GM12801 (cell line): ENCODE data around the gene QRFP.

ENCODE experiments used
- CTCF ChIP-seq: IDR thresholded peaks from one replicate; pipeline ENCODE4 v1.5.1; 2011; ENCODE audit warnings: control low read depth; ENCODE audit not compliant: insufficient read length; ENCODE audit errors: extremely low read depth

The QRFP gene

DNA sequence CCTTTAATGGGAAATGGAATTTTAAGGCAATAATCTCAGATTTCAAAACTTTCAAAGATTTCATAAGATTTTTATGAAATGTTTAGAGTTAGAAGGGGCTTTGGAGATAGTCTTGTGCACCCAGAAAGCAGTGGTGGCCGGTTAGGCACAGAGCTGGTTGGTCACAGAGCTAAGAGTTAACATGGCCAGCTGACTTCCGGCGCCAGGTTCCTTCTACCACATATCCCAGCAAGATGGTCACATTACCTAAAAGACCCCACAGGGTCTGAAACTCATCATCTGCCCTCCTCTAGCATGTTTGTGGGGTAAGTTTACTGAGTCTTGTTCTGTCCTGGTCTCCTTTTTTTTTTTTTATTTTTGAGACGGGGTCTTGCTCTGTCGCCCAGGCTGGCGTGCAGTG lies 19.3 kb downstream of the QRFP start:
- no peak for TF ChIP-seq CTCF

DNA sequence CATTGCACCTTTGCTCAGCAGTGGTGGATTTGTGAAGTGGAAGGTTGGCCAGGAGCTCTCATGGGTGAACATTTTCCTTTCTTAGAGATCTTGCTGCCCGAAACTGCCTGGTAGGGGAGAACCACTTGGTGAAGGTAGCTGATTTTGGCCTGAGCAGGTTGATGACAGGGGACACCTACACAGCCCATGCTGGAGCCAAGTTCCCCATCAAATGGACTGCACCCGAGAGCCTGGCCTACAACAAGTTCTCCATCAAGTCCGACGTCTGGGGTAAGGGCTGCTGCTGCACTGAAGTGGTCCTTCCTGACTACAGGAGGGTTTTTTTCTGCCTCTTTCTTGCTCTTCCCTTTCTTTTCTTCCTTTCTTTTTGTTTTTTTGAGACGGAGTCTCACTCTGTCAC lies 21.8 kb downstream of the QRFP start:
- TF ChIP-seq CTCF, result no peak

- no peak for TF ChIP-seq CTCF
Measured at GRCh38 chr9:130873966-130874365, 22.6 kb downstream of the QRFP start.

DNA sequence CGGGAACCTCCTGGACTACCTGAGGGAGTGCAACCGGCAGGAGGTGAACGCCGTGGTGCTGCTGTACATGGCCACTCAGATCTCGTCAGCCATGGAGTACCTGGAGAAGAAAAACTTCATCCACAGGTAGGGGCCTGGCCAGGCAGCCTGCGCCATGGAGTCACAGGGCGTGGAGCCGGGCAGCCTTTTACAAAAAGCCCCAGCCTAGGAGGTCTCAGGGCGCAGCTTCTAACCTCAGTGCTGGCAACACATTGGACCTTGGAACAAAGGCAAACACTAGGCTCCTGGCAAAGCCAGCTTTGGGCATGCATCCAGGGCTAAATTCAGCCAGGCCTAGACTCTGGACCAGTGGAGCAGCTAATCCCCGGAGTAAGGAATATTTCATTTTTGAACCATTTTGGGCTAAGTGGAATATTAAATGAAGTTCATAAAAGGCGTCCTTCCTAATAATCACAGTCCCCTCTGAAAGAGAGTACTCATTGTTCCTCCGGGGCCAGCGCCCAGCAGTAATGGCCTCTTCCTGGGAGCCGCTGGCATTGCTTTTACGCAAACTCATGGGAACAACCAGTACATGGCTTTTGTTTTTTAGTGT lies 23.6 kb downstream of the QRFP start:
- TF ChIP-seq CTCF, result no peak

- TF ChIP-seq CTCF, result no peak
Measured at GRCh38 chr9:130872508-130872907, 24.1 kb downstream of the QRFP start.

DNA sequence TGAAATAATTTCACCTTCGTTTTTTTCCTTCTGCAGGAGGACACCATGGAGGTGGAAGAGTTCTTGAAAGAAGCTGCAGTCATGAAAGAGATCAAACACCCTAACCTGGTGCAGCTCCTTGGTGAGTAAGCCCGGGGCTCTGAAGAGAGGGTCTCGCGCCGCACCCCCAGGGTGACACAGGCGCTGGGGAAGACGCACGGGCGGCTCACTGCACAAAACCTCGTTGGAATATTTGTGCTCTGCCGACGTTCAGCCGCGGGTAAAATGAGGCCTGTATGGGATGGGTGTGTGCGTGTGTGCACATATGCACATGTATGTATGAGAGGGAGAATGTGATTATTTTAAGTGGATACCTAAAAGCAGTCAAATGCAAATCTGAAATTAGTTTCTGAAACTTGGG lies 24.5 kb downstream of the QRFP start:
- no peak for TF ChIP-seq CTCF

DNA sequence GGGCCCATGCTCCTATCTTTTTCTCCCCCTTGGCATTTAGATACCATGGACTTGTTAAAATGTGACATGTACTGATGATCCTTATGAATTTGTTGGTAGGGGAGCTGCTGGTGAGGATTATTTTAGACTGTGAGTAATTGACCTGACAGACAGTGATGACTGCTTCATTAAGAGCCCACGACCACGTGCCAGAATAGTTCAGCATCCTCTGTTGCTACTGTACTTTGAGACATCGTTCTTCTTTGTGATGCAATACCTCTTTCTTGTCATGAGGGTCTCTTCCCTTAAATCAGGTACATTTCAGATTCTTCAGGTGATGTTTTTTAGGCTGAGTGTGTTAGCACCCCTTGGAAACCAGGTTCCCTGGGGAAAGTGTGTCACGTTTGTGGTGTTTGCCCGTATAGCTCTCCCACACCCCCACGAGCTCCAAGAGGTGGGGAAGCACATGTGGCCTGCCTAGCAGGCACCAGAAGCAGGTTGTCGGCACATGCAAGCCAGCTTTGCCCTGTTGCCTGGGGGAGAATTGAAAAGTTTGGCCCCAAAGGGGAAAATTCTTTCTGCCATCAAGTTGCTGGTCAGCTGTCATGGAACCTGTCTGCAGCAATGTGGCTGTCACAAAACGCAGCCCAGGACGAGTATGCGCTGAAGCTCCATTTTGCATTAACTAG lies 25.1 kb downstream of the QRFP start:
- no peak for TF ChIP-seq CTCF
